D721Med (cell line): ENCODE data around the gene UNC5C.
A peak's percentile ranks its signal among the peaks of the same experiment; 100 is the strongest.

ENCODE experiments used
- DNase-seq: peaks from one replicate; pipeline ENCODE4 v3.0.0; 2011; ENCODE audit warnings: low spot score; ENCODE audit not compliant: insufficient read length
- FAIRE-seq: peaks from 2 replicates; lab custom pipeline; 2011; peaks lifted over from hg19 to GRCh38; lab: Jason Lieb, UNC
- CTCF ChIP-seq: IDR thresholded peaks from 2 replicates; pipeline ENCODE4 v1.5.1; 2012; ENCODE audit warnings: mild to moderate bottlenecking, control low read depth; ENCODE audit not compliant: insufficient read depth; ENCODE audit errors: missing control alignments

Gene UNC5C

GRCh38 chr4:95255396-95256107 is 293.2 kb downstream of the UNC5C start:
- no peak for FAIRE-seq
- DNase-seq, result no peak
- no peak for TF ChIP-seq CTCF

GRCh38 chr4:95251568-95251967 is 297.2 kb downstream of the UNC5C start:
- no peak for TF ChIP-seq CTCF
- FAIRE-seq, result peak; percentile 16
- no peak for DNase-seq

- FAIRE-seq, result peak; percentile 48
- no peak for DNase-seq
- TF ChIP-seq CTCF, result no peak
These were observed 298.1 kb downstream of the UNC5C start for GRCh38 chr4:95250544-95251137.

GRCh38 chr4:95249426-95250021 is 299.2 kb downstream of the UNC5C start:
- no peak for DNase-seq
- no peak for TF ChIP-seq CTCF
- FAIRE-seq, result no peak

- no peak for TF ChIP-seq CTCF
- DNase-seq (no peak), FAIRE-seq (no peak)
These were observed 299.9 kb downstream of the UNC5C start for GRCh38 chr4:95248720-95249425.

GRCh38 chr4:95243892-95244291 is 304.9 kb downstream of the UNC5C start:
- TF ChIP-seq CTCF, result no peak
- no peak for FAIRE-seq
- DNase-seq, result no peak
